Ectodermal cell (in vitro differentiated cells): Measurements from ENCODE around the gene TSHZ2.

ENCODE experiments used
- H3K27ac ChIP-seq: 2 replicates; pipeline ENCODE4 v1.7.0; 2013; ENCODE audit warnings: mild to moderate bottlenecking, low read depth, low read length; ENCODE audit not compliant: insufficient read depth, poor library complexity, severe bottlenecking
- H3K27me3 ChIP-seq: 2 replicates; pipeline ENCODE4 v1.7.0; 2013; ENCODE audit warnings: mild to moderate bottlenecking, low read length; ENCODE audit not compliant: insufficient read depth, control insufficient read depth, poor library complexity, severe bottlenecking
- H3K36me3 ChIP-seq: one replicate; pipeline ENCODE4 v1.7.0; 2013; ENCODE audit warnings: low read length; ENCODE audit not compliant: control insufficient read depth, insufficient read depth
- H3K4me1 ChIP-seq: one replicate; pipeline ENCODE4 v1.7.0; 2013; ENCODE audit warnings: low read length; ENCODE audit not compliant: control insufficient read depth, insufficient read depth
- H3K4me3 ChIP-seq: 2 replicates; pipeline ENCODE4 v1.7.0; 2013; ENCODE audit warnings: low read depth, low read length, control low read depth; ENCODE audit not compliant: insufficient read depth
- H3K9me3 ChIP-seq: 2 replicates; pipeline ENCODE4 v1.7.0; 2013; ENCODE audit warnings: mild to moderate bottlenecking, low read length, moderate library complexity; ENCODE audit not compliant: control insufficient read depth
- WGBS, 2 experiments: methylation state at CpG; one replicate each; pipeline ENCODE4 v1.1.7; 2013; ENCODE audit warnings: missing lambda C conversion rate in 2 of 2; 5-methylcytosine and 5-hydroxymethylcytosine counted together

Gene TSHZ2

DNA sequence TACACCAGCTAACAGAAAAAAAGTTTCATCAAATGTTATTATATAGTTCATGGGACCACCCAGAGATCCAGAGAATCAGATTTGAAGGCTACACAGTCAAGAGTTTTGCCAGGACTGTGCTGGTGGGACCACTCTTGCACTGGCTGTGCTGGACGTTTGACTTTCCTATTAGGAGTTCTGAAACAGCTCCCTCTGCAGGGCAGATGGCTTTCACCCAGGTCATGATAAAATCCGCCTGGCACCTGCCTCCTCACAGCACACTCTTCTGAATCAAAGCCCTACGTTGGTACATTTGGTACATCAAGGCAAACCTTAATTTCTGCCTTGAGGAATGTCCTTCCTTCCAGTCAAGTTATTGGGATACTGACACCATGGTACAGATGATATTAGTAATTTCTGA is 319.4 kb downstream of the TSHZ2 start:
- Histone ChIP-seq H3K4me3 (no peak overlapping the region), H3K27ac (no peak overlapping the region), H3K36me3 (no peaks in the 10 kb centered on the region), H3K4me1 (peaks cover 3% of the 10 kb centered on the region), H3K9me3 (no peaks in the 10 kb centered on the region), H3K27me3 (no peaks in the 10 kb centered on the region)
- 53 to 58% methylated on average over 3 of the region's 3 CpGs for whole genome bisulfite sequencing, 2 experiments

DNA sequence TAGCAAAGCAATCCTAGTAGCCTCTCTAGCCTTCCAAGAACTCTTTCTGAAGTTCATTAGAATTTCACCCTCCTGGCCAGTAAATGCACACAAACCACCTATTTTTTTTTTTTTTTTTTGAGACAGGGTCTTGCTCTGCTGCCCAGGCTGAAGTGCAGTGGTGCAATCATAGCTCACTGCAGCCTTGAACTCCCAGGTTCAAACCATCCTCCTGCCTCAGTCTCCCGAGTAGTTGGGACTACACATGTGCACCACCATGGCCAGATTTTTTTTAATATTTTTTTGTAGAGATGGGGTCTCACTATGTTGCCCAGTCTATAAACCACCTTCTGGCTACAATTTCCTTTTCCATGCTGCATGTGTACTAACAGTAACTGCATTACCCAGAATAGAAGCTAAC is 320.2 kb downstream of the TSHZ2 start:
- no peaks in the 10 kb centered on the region for H3K27me3 ChIP-seq
- H3K4me1 ChIP-seq = peaks cover 3% of the 10 kb centered on the region
- H3K9me3 ChIP-seq = no peaks in the 10 kb centered on the region
- no peak overlapping the region for H3K4me3 ChIP-seq
- WGBS, 2 experiments = 80 to 100% methylated on average over 1 of the region's 1 CpG
- H3K27ac ChIP-seq = no peak overlapping the region
- no peaks in the 10 kb centered on the region for H3K36me3 ChIP-seq

- peaks cover 3% of the 10 kb centered on the region for H3K4me1 ChIP-seq
- no peak overlapping the region for H3K4me3 ChIP-seq
- H3K27ac ChIP-seq = no peak overlapping the region
- no peaks in the 10 kb centered on the region for H3K27me3 ChIP-seq
- WGBS, 2 experiments = 81 to 85% methylated on average over 3 of the region's 3 CpGs
- no peaks in the 10 kb centered on the region for H3K36me3 ChIP-seq
- no peaks in the 10 kb centered on the region for H3K9me3 ChIP-seq
Observed at GRCh38 chr20:53294804-53295203, 322.6 kb downstream of the TSHZ2 start.

DNA sequence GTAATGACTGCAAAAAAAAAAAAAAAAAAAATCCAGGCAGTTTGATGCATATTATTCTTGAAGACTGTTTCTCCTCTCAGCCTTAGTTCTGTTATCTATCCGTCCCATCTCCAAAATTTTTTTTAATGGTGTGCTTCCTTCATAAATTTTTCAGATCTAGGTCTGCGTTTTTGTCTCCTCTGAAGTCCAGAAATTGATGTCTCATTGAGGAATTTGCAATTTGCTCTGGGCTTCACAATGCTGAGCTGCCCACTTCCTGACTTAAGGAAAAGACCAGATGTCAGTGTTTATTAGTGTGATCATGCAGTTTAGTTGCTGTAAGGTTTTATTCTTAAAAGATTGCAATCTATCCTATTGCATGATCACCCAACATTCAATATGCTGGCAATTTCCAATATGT is 323.9 kb downstream of the TSHZ2 start:
- no peaks in the 10 kb centered on the region for H3K36me3 ChIP-seq
- no peaks in the 10 kb centered on the region for H3K27me3 ChIP-seq
- no peak overlapping the region for H3K27ac ChIP-seq
- H3K4me1 ChIP-seq = peaks cover 3% of the 10 kb centered on the region
- no peaks in the 10 kb centered on the region for H3K9me3 ChIP-seq
- H3K4me3 ChIP-seq = no peak overlapping the region
- WGBS, 2 experiments = 90 to 98% methylated on average over 2 of the region's 2 CpGs

- H3K9me3 ChIP-seq = no peaks in the 10 kb centered on the region
- WGBS, 2 experiments = 93 to 95% methylated on average over 2 of the region's 2 CpGs
- H3K36me3 ChIP-seq = no peaks in the 10 kb centered on the region
- no peak overlapping the region for H3K27ac ChIP-seq
- H3K27me3 ChIP-seq = no peaks in the 10 kb centered on the region
- H3K4me1 ChIP-seq = peaks cover 6% of the 10 kb centered on the region
- H3K4me3 ChIP-seq = no peak overlapping the region
Observed at GRCh38 chr20:53296451-53297153, 324.4 kb downstream of the TSHZ2 start.

DNA sequence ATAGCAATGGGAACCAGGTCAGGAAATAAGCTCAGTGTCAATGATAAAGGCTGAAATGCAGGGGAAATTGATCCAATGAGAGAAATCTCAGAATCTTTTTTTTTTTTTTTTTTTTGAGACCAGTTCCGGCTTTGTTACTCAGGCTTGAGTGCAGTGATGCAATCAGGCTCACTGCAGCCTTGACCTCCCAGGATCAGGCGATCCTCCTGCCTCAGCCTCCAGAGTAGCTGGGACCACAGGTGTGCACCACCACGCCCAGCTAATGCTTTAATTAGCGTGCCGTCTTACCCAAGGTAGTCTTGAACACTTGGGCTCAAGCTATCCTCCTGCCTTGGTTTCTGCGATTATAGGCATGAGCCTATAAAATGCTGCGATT is 325.0 kb downstream of the TSHZ2 start:
- WGBS, 2 experiments = 95 to 99% methylated on average over 7 of the region's 7 CpGs
- no peak overlapping the region for H3K27ac ChIP-seq

GRCh38 chr20:53298260-53298659 is 326.1 kb downstream of the TSHZ2 start:
- Histone ChIP-seq H3K36me3 (no peaks in the 10 kb centered on the region), H3K4me1 (peaks cover 8% of the 10 kb centered on the region), H3K27ac (no peak overlapping the region), H3K9me3 (no peaks in the 10 kb centered on the region), H3K4me3 (no peak overlapping the region), H3K27me3 (no peaks in the 10 kb centered on the region)
- WGBS, 2 experiments = 85 to 90% methylated on average over 6 of the region's 6 CpGs

More for the DNA sequence above, 325.0 kb downstream of the TSHZ2 start:
- Histone ChIP-seq H3K36me3 (no peaks in the 10 kb centered on the region), H3K4me1 (peaks cover 8% of the 10 kb centered on the region), H3K9me3 (no peaks in the 10 kb centered on the region), H3K27me3 (no peaks in the 10 kb centered on the region), H3K4me3 (no peak overlapping the region)

DNA sequence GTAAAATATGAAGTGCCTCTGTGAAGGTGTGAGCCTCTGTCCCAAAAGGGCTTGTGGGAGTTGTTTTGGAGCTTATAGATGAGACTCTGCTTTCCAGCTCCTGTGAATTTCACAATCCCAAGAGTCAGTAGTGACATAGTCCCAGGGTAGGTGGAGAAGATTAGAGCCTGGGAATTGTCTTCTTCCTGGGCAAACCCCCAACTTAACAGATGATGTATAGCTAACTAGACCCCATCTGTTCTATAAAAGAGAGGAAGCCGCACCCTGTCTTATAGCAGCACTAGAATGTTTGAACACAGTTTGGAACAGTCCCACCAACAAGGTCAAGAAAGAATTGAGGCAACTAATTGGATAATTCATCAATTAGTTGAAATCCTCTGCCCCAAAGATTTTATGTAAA is 326.8 kb downstream of the TSHZ2 start:
- no peaks in the 10 kb centered on the region for H3K9me3 ChIP-seq
- H3K4me1 ChIP-seq = peaks cover 8% of the 10 kb centered on the region
- no peaks in the 10 kb centered on the region for H3K36me3 ChIP-seq
- H3K4me3 ChIP-seq = no peak overlapping the region
- 88 to 95% methylated on average over 1 of the region's 1 CpG for WGBS, 2 experiments
- no peaks in the 10 kb centered on the region for H3K27me3 ChIP-seq
- no peak overlapping the region for H3K27ac ChIP-seq

DNA sequence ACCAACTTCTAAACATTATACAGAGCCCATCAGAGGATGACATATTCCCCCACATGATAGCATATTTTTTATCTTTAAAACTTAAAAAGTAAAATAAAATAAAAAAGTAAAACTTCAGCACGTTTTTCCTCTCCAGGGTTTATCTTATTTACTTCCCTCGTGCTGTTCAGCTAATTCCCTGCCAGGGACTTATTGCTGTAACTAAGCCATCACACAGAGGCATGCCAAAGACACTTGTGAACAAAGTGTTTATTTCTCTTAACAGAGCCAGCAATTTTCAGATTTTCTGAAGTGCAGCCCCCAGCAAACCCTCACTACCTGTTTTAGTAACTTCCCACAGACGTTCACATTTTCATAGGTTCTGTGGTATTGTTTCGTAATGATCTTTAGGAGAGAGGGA is 327.7 kb downstream of the TSHZ2 start:
- H3K36me3 ChIP-seq = no peaks in the 10 kb centered on the region
- H3K4me1 ChIP-seq = peaks cover 4% of the 10 kb centered on the region
- H3K9me3 ChIP-seq = no peaks in the 10 kb centered on the region
- H3K27ac ChIP-seq = no peak overlapping the region
- WGBS, 2 experiments = 76 to 92% methylated on average over 2 to 4 of the region's 4 CpGs
- H3K4me3 ChIP-seq = no peak overlapping the region
- no peaks in the 10 kb centered on the region for H3K27me3 ChIP-seq

- H3K36me3 ChIP-seq = no peaks in the 10 kb centered on the region
- H3K4me3 ChIP-seq = no peak overlapping the region
- no peak overlapping the region for H3K27ac ChIP-seq
- peaks cover 4% of the 10 kb centered on the region for H3K4me1 ChIP-seq
- no peaks in the 10 kb centered on the region for H3K27me3 ChIP-seq
- 96 to 97% methylated on average over 13 of the region's 13 CpGs for WGBS, 2 experiments
- no peaks in the 10 kb centered on the region for H3K9me3 ChIP-seq
Observed at GRCh38 chr20:53301869-53302268, 329.7 kb downstream of the TSHZ2 start.
